Mesothelial cell of epicardium (in vitro differentiated cells): ENCODE results near the gene NCKAP5. TPM values are rescaled to one million over a fixed set of nuclear protein-coding genes. Genes with fewer than 3 reads are reported as not detected.

Source experiments
- DNase-seq, 2 experiments: peaks; one replicate each; pipeline ENCODE4 v3.0.0; 2021; ENCODE audit warnings: low spot score in 2 of 2; ENCODE audit not compliant: unreplicated experiment in 2 of 2
- H3K27ac Mint-ChIP-seq: 2 replicates; pipeline ENCODE4 v1.8.0; 2021; ENCODE audit warnings: mixed read lengths
- H3K27me3 Mint-ChIP-seq: 2 replicates; pipeline ENCODE4 v1.8.0; 2021; ENCODE audit warnings: low read depth, mixed read lengths
- H3K36me3 Mint-ChIP-seq: 2 replicates; pipeline ENCODE4 v1.8.0; 2021; ENCODE audit warnings: mixed read lengths
- H3K4me1 Mint-ChIP-seq: 2 replicates; pipeline ENCODE4 v1.8.0; 2021; ENCODE audit warnings: mixed read lengths
- H3K4me3 Mint-ChIP-seq: 2 replicates; pipeline ENCODE4 v1.8.0; 2021; ENCODE audit warnings: mild to moderate bottlenecking, moderate library complexity, mixed read lengths
- H3K9me3 Mint-ChIP-seq: 2 replicates; pipeline ENCODE4 v1.8.0; 2021; ENCODE audit warnings: mixed read lengths
- total RNA-seq: library from RNA; stranded (reverse); gene quantifications from 3 replicates; pipeline ENCODE4 v1.2.1, GENCODE V29; 2021
- TF ChIP-seq, protein P1 (sequence below): fragments of 200-600 bp; sonication (generic); IDR thresholded peaks from one replicate; pipeline ENCODE4 v1.5.0; 2021; ENCODE audit warnings: antibody characterized with exemption; ENCODE audit not compliant: unreplicated experiment

The NCKAP5 gene
- total RNA-seq, 1 donor from 2014 or later: 2.1 TPM

DNA sequence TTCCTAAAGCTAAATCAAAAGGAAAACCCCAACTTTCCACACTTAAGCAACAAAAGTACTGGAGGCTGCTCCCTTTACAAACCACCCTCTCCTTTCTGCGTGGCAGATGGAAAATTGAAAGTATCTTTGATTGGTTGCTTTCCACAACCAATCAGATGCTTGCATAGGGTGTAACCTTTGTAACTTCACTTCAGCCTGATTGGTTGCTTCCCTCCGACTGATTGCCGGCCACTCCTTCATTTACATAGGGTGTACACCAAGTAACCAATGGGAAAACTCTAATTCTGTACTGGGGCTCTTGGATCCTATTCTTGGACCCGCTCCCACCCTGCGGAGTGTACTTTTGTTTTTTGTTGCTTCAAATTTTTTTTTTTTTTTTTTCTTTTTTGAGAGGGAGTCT is 297.7 kb downstream of the NCKAP5 start:
- peaks cover 9% of the 10 kb centered on the region for H3K4me1 Mint-ChIP-seq
- peaks cover 47% of the 10 kb centered on the region for H3K27me3 Mint-ChIP-seq
- DNase-seq: no peak
- no peak overlapping the region for H3K27ac Mint-ChIP-seq
- TF ChIP-seq, protein P1, sequence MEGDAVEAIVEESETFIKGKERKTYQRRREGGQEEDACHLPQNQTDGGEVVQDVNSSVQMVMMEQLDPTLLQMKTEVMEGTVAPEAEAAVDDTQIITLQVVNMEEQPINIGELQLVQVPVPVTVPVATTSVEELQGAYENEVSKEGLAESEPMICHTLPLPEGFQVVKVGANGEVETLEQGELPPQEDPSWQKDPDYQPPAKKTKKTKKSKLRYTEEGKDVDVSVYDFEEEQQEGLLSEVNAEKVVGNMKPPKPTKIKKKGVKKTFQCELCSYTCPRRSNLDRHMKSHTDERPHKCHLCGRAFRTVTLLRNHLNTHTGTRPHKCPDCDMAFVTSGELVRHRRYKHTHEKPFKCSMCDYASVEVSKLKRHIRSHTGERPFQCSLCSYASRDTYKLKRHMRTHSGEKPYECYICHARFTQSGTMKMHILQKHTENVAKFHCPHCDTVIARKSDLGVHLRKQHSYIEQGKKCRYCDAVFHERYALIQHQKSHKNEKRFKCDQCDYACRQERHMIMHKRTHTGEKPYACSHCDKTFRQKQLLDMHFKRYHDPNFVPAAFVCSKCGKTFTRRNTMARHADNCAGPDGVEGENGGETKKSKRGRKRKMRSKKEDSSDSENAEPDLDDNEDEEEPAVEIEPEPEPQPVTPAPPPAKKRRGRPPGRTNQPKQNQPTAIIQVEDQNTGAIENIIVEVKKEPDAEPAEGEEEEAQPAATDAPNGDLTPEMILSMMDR: no peak
- no peak overlapping the region for H3K4me3 Mint-ChIP-seq
- no peaks in the 10 kb centered on the region for H3K36me3 Mint-ChIP-seq
- H3K9me3 Mint-ChIP-seq: no peaks in the 10 kb centered on the region

DNA sequence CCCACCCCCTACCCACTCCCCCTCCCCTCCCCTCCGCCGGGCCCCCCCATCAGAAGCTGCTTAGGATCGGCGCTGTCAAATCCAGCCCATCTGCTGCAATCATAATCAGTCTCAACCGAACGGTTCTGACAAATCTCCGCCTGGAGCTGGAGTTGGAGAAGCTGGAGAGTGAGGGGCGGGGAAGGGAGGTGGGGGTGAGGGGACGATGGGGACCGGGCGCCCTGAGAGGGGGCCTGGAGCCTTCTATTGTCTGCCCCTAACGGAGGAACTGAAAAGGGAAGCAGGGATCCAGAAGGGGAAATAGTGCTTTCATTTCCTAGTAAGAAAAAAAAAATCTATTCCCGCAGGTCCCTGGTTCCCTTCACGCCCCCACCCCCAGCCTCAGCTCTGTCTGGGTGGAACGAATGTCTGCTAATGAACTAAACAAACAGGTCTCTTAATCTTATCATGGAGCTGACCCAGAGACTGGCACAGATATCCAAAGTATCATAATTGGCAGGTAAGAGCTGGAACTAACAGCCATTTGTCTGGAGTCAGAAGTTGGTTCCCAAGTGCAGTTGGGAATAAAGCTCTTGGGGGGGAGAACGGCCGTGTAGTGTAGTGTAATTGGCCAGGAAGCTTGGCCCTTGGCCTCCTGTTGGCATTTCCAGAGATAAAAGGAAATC is 301.2 kb downstream of the NCKAP5 start:
- DNase-seq: no peak
- H3K36me3 Mint-ChIP-seq: no peaks in the 10 kb centered on the region
- peaks cover 18% of the 10 kb centered on the region for H3K4me1 Mint-ChIP-seq
- H3K27me3 Mint-ChIP-seq: peaks cover 69% of the 10 kb centered on the region
- H3K9me3 Mint-ChIP-seq: no peaks in the 10 kb centered on the region
- TF ChIP-seq, protein P1: no peak
- no peak overlapping the region for H3K27ac Mint-ChIP-seq
- H3K4me3 Mint-ChIP-seq: peak overlapping the region; percentile 72

DNA sequence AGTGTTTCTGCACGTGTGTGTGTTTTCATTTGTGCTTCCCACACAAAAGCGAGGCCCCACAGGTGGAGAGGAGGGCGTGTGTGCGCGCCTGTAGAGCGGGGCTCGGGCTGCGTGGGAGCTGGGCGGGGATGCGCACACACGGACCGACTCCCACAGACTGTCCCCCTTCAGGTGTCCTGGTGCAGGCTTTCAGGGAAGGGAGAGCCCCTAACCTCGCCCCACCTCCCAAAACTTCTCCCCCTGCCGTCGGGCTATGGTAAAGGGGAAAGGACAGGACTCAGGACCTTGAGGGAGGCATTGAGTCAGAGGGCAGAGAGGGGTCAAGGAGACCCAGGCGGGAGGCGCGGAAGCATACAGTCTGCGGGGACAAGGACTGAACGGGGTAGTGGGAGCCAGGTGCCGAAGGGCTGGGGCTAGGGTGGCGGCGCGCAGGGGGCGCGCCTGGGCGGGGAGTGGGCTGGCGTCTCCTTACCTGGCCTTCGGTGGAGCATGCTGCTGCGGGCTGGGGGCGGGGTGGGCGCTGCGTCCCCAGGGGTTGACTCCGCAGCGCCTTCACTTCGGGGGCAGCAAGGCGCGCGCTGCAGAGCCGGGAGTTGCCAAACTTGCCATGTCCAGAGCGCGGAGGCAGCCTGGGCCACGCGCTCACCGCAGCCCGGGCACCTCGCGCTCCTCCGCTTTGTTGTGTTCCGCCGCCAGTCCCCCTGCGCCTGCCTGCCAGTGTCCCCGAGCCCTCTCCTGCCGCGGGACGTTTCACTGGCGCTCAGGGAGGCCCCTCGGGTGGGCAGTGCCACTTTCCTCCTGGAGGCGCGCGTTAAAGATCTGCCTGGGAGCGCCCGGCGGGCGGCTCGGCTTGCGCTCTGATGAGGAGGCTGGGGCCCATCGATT is 302.0 kb downstream of the NCKAP5 start:
- Mint-ChIP-seq H3K27me3 (peaks cover 75% of the 10 kb centered on the region), H3K4me3 (peak overlapping the region; percentile 72), H3K27ac (no peak overlapping the region), H3K36me3 (no peaks in the 10 kb centered on the region), H3K4me1 (peaks cover 18% of the 10 kb centered on the region), H3K9me3 (no peaks in the 10 kb centered on the region)
- TF ChIP-seq, protein P1: no peak
- peak in 1 of 2 experiments; percentile 41 for DNase-seq

DNA sequence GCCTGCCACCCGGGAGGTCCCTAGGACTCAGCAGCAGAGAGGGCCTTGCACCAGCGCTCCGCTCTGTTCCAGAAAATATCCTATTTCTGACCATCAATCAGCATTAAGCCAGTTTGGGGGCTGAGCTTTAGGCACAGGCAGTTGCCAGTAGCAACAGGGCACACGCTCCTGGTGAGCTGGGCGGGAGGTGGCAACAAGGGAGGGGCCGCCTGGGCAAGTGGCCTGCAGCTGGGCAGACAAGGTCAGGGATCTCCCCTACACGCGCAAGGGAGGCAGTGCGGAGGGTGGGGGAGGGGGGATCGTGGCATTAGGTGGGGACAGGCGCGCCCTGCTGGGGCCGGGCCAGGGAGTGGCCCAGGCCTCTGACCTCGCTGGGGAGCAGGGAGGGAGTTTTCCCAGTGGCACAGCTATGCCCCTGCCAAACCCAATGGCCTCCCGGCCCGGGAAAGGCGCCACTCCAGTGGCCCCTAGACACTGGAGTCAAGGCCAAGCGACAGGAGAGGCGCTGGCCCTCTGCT is 302.8 kb downstream of the NCKAP5 start:
- H3K36me3 Mint-ChIP-seq: no peaks in the 10 kb centered on the region
- peaks cover 80% of the 10 kb centered on the region for H3K27me3 Mint-ChIP-seq
- no peak for DNase-seq
- no peaks in the 10 kb centered on the region for H3K9me3 Mint-ChIP-seq
- TF ChIP-seq, protein P1: no peak
- peak overlapping the region; percentile 72 for H3K4me3 Mint-ChIP-seq
- H3K4me1 Mint-ChIP-seq: peaks cover 18% of the 10 kb centered on the region
- H3K27ac Mint-ChIP-seq: no peak overlapping the region

DNA sequence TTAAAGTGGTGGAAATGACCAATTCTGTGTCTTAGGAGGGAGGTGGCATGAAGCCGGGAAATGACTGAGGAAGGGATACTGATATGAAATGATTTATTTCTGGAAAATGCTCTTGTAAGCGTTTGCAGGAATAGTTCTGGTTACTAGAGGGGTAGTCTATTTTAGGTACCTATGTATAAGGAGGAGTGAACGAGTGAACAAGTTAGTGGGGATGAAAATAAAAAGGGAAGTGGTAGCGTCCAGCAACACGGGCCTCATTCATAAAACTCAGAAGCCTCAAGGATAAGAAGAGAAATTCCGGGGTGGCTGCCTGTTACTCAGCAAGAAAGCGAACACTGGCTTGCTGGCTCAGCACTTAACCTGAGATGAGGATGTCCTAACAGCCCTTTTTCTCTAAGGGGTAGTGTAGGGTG is 303.3 kb downstream of the NCKAP5 start:
- no peaks in the 10 kb centered on the region for H3K9me3 Mint-ChIP-seq
- H3K4me1 Mint-ChIP-seq: peaks cover 18% of the 10 kb centered on the region
- H3K27ac Mint-ChIP-seq: no peak overlapping the region
- TF ChIP-seq, protein P1: no peak
- H3K27me3 Mint-ChIP-seq: peaks cover 85% of the 10 kb centered on the region
- no peaks in the 10 kb centered on the region for H3K36me3 Mint-ChIP-seq
- DNase-seq: no peak
- peak overlapping the region; percentile 60 for H3K4me3 Mint-ChIP-seq
